IMR-90 (cell line): Measurements from ENCODE around the gene DCDC1. TPM values are rescaled to one million over a fixed set of nuclear protein-coding genes. Genes with fewer than 3 reads are reported as not detected.

ENCODE experiments used
- ATAC-seq: fragments of 200-7000 bp; cut with Tn5 transposase; 2 replicates; pipeline ENCODE4 v1.9.1; 2020; ENCODE audit warnings: low read depth, mild to moderate bottlenecking, moderate library complexity
- BruUV-seq: library from RNA; stranded (reverse); fragments of 400-500 nt; replicated peaks from 2 replicates; lab custom pipeline; 2021; lab: Mats Ljungman, UMichigan
- CTCF ChIA-PET: fragments of 300-600 bp; formaldehyde crosslinking; extraction: SDS; loops from one replicate; lab custom pipeline; 2021; ENCODE audit warnings: antibody characterized with exemption; lab: Yijun Ruan, JAX
- POLR2A ChIA-PET: fragments of 300-600 bp; sonication (Branson Sonifier 250); formaldehyde crosslinking; loops from one replicate; lab custom pipeline; 2022; ENCODE audit warnings: antibody characterized with exemption; ENCODE audit not compliant: unreplicated experiment; lab: Charles Lee
- DNase-seq: peaks from one replicate; pipeline ENCODE4 v3.0.0; 2013
- H2AFZ ChIP-seq: replicated peaks from 2 replicates; pipeline ENCODE3; 2013; ENCODE audit warnings: low read length, mild to moderate bottlenecking; ENCODE audit not compliant: poor library complexity
- H2AK5ac ChIP-seq: 2 replicates; pipeline ENCODE4 v1.6.1; 2013; ENCODE audit warnings: low read depth, low read length, inconsistent platforms
- H2AK9ac ChIP-seq: replicated peaks from 2 replicates; pipeline ENCODE3; 2013; ENCODE audit warnings: mild to moderate bottlenecking, low read depth, low read length, moderate library complexity; ENCODE audit not compliant: poor library complexity
- H2BK120ac ChIP-seq: 2 replicates; pipeline ENCODE4 v1.6.1; 2013; ENCODE audit warnings: low read depth, low read length, inconsistent platforms
- H2BK15ac ChIP-seq: 3 replicates; pipeline ENCODE4 v1.6.1; 2013; ENCODE audit warnings: low read depth, low read length, inconsistent platforms
- H2BK20ac ChIP-seq: 2 replicates; pipeline ENCODE4 v1.6.1; 2013; ENCODE audit warnings: low read depth, mild to moderate bottlenecking, inconsistent platforms, low read length, moderate library complexity
- H2BK5ac ChIP-seq: 2 replicates; pipeline ENCODE4 v1.6.1; 2013; ENCODE audit warnings: mild to moderate bottlenecking, low read depth, low read length, inconsistent platforms; ENCODE audit not compliant: poor library complexity, severe bottlenecking
- H3K14ac ChIP-seq: replicated peaks from 2 replicates; pipeline ENCODE4 v1.6.1; 2013; ENCODE audit warnings: low read depth, low read length, inconsistent platforms
- H3K18ac ChIP-seq: 2 replicates; pipeline ENCODE4 v1.6.1; 2013; ENCODE audit warnings: low read depth, low read length, control low read depth
- H3K23ac ChIP-seq: 2 replicates; pipeline ENCODE4 v1.6.1; 2013; ENCODE audit warnings: low read depth, low read length, inconsistent platforms
- H3K27ac ChIP-seq: 2 replicates; pipeline ENCODE4 v1.5.1; 2013; ENCODE audit warnings: mild to moderate bottlenecking, control low read depth, low read length; ENCODE audit not compliant: insufficient read depth
- H3K27me3 ChIP-seq: 2 replicates; pipeline ENCODE4 v1.6.1; 2013; ENCODE audit warnings: low read length; ENCODE audit not compliant: control insufficient read depth, insufficient read depth
- H3K36me3 ChIP-seq: 2 replicates; pipeline ENCODE4 v1.6.1; 2013; ENCODE audit warnings: low read length, mixed read lengths; ENCODE audit not compliant: control insufficient read depth, insufficient read depth
- H3K4ac ChIP-seq: 2 replicates; pipeline ENCODE4 v1.6.1; 2013; ENCODE audit warnings: low read depth, low read length, inconsistent platforms
- H3K4me1 ChIP-seq: 2 replicates; pipeline ENCODE4 v1.6.1; 2013; ENCODE audit warnings: low read length, mixed read lengths; ENCODE audit not compliant: control insufficient read depth, insufficient read depth
- H3K4me2 ChIP-seq: 2 replicates; pipeline ENCODE4 v1.6.1; 2013; ENCODE audit warnings: low read depth, mild to moderate bottlenecking, control low read depth, low read length, moderate library complexity
- H3K4me3 ChIP-seq: 2 replicates; pipeline ENCODE4 v1.5.1; 2013; ENCODE audit warnings: low read depth, mild to moderate bottlenecking, control low read depth, low read length, moderate library complexity; ENCODE audit not compliant: insufficient read depth
- H3K56ac ChIP-seq: 2 replicates; pipeline ENCODE4 v1.6.1; 2013; ENCODE audit warnings: low read length, inconsistent platforms; ENCODE audit not compliant: insufficient read depth; ENCODE audit errors: extremely low read depth
- H3K79me1 ChIP-seq, 2 experiments: 2 replicates each; pipeline ENCODE4 v1.6.1; 2013; ENCODE audit warnings: low read length in 2 of 2, inconsistent platforms in 1 of 2, low read depth in 1 of 2
- H3K9ac ChIP-seq: 2 replicates; pipeline ENCODE4 v1.6.1; 2013; ENCODE audit warnings: low read depth, low read length, control low read depth
- H3K9me1 ChIP-seq: 2 replicates; pipeline ENCODE4 v1.6.1; 2013; ENCODE audit warnings: low read length, inconsistent platforms; ENCODE audit not compliant: insufficient read depth
- H3K9me3 ChIP-seq: 2 replicates; pipeline ENCODE4 v1.6.1; 2013; ENCODE audit warnings: low read length; ENCODE audit not compliant: control insufficient read depth, insufficient read depth
- H4K20me1 ChIP-seq: 2 replicates; pipeline ENCODE4 v1.6.1; 2013; ENCODE audit warnings: low read length, inconsistent platforms; ENCODE audit not compliant: insufficient read depth
- H4K5ac ChIP-seq: 2 replicates; pipeline ENCODE4 v1.6.1; 2013; ENCODE audit warnings: mild to moderate bottlenecking, low read depth, low read length, control low read depth
- H4K8ac ChIP-seq, 2 experiments: 2 replicates each; pipeline ENCODE4 v1.6.1; 2013; ENCODE audit warnings: low read depth in 2 of 2, low read length in 2 of 2, control low read depth in 1 of 2, inconsistent platforms in 1 of 2
- H4K91ac ChIP-seq: 2 replicates; pipeline ENCODE4 v1.6.1; 2013; ENCODE audit warnings: low read depth, low read length, inconsistent platforms; ENCODE audit not compliant: insufficient read depth
- BHLHE40 ChIP-seq: fragments of 150-350 bp; IDR thresholded peaks from 2 replicates; pipeline ENCODE4 v1.6.1; 2016; ENCODE audit warnings: mild to moderate bottlenecking, low read depth, low read length
- CEBPB ChIP-seq: IDR thresholded peaks from 2 replicates; pipeline ENCODE4 v1.6.1; 2012; ENCODE audit warnings: low read depth, low read length, improper control_type of control experiment
- CHD1 ChIP-seq: IDR thresholded peaks from 2 replicates; pipeline ENCODE4 v1.6.1; 2012; ENCODE audit warnings: low read depth, low read length, improper control_type of control experiment
- FOS ChIP-seq: fragments of 150-350 bp; IDR thresholded peaks from 2 replicates; pipeline ENCODE4 v1.6.1; 2016; ENCODE audit warnings: low read depth, low read length
- MAFK ChIP-seq: IDR thresholded peaks from 2 replicates; pipeline ENCODE4 v1.6.1; 2012; ENCODE audit warnings: low read depth, low read length, improper control_type of control experiment
- MAZ ChIP-seq: IDR thresholded peaks from 2 replicates; pipeline ENCODE4 v1.6.1; 2012; ENCODE audit warnings: low read depth, mild to moderate bottlenecking, low read length, improper control_type of control experiment, moderate library complexity, borderline replicate concordance
- MXI1 ChIP-seq: IDR thresholded peaks from 2 replicates; pipeline ENCODE4 v1.6.1; 2012; ENCODE audit warnings: low read depth, mild to moderate bottlenecking, low read length, moderate library complexity, borderline replicate concordance
- POLR2A ChIP-seq: IDR thresholded peaks from 2 replicates; pipeline ENCODE4 v1.6.1; 2012; ENCODE audit warnings: mild to moderate bottlenecking, low read depth, low read length
- RAD21 ChIP-seq: IDR thresholded peaks from 2 replicates; pipeline ENCODE4 v1.6.1; 2012; ENCODE audit warnings: low read length, improper control_type of control experiment
- RCOR1 ChIP-seq: IDR thresholded peaks from 2 replicates; pipeline ENCODE4 v1.6.1; 2012; ENCODE audit warnings: mild to moderate bottlenecking, low read length, improper control_type of control experiment; ENCODE audit not compliant: insufficient replicate concordance
- RFX5 ChIP-seq: IDR thresholded peaks from 2 replicates; pipeline ENCODE4 v1.8.0; 2012; ENCODE audit warnings: low read depth, mild to moderate bottlenecking, low read length, moderate library complexity
- SMC3 ChIP-seq: fragments of 150-350 bp; IDR thresholded peaks from 2 replicates; pipeline ENCODE4 v1.6.1; 2016; ENCODE audit warnings: low read depth, mild to moderate bottlenecking, antibody characterized with exemption, low read length, moderate library complexity
- dilution Hi-C: fragments of 300-500 bp; cut with HindIII; formaldehyde crosslinking; loops from one replicate; pipeline ENCODE4 v1.14.3; 2018; ENCODE audit warnings: low sequenced_read_pairs; ENCODE audit not compliant: unreplicated experiment
- in situ Hi-C: fragments of 300-500 bp; cut with MboI; formaldehyde crosslinking; loops from 3 replicates; pipeline ENCODE4 v1.14.3; 2019; ENCODE audit warnings: low sequenced_read_pairs, inconsistent platforms, mixed read lengths
- intact Hi-C: fragments of 100-400 bp; cut with micrococcal nuclease; formaldehyde crosslinking; loops from 2 replicates; pipeline ENCODE4 v1.10.0; 2022
- polyA plus RNA-seq, 3 experiments: library from polyadenylated mRNA; depleted of rRNA; stranded (reverse); fragments of >200 nt; gene quantifications; 2 replicates each; pipeline ENCODE4 v1.2.3, GENCODE V29; 2012; ENCODE audit warnings: low replicate concordance in 1 of 3
- total RNA-seq: library from RNA; depleted of rRNA; stranded (reverse); fragments of >200 nt; gene quantifications from 2 replicates; pipeline ENCODE4 v1.2.3, GENCODE V29; 2012

Gene DCDC1
- total and polyA plus RNA-seq, 2 of the 4 experiments (the other 2 are of a cell fraction): not detected

DNA sequence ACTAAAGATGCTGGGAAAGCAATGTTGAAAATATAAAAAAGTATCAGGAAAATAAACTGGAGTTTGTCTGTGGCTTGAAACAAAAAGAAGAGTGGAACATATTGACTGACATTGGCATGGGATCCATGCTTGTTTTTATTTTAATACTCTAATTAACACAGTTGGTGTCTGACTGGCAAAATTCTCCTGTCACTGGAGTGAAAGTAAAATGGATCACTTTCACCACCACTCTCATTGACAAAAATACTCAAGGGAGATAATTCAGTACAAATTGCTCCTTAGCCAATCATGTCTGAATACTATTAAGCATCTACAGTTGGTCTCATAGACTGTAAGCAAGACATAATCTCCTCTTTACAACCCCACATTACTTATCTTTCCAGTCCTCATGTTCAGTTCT lies 101.8 kb downstream of the DCDC1 start:
- Histone ChIP-seq H3K4me3 (no peak overlapping the region), H4K91ac (no peak overlapping the region), H3K56ac (no peak overlapping the region), H2BK120ac (no peak overlapping the region), H3K4me1 (no peaks in the 10 kb centered on the region), H3K27me3 (no peaks in the 10 kb centered on the region), H3K79me1 (no peaks in the 10 kb centered on the region), H3K27ac (no peak overlapping the region), H2AFZ (no peak overlapping the region), H3K18ac (no peak overlapping the region), H4K5ac (no peak overlapping the region), H3K14ac (no peak overlapping the region), H4K20me1 (no peaks in the 10 kb centered on the region), H2AK9ac (no peak overlapping the region), H3K9me3 (no peaks in the 10 kb centered on the region), H3K4ac (no peak overlapping the region), H2AK5ac (no peak overlapping the region), H4K8ac (no peak overlapping the region), H3K4me2 (no peak overlapping the region), H2BK15ac (no peak overlapping the region), H3K9ac (no peak overlapping the region), H3K23ac (no peak overlapping the region), H3K36me3 (no peaks in the 10 kb centered on the region), H2BK5ac (no peak overlapping the region), H3K9me1 (no peaks in the 10 kb centered on the region), H2BK20ac (no peak overlapping the region)
- intact Hi-C loops (no loop called here), dilution Hi-C loops (no loop called here), in situ Hi-C loops (no loop called here)
- no peak for ATAC-seq
- DNase-seq: no peak
- TF ChIP-seq MAZ: no peak
- TF ChIP-seq MAFK: no peak
- no peak for TF ChIP-seq RFX5
- TF ChIP-seq RCOR1: no peak
- no peak for TF ChIP-seq CHD1
- no peak for TF ChIP-seq MXI1
- TF ChIP-seq CEBPB: no peak
- no peak for TF ChIP-seq FOS
- no peak for TF ChIP-seq POLR2A
- no peak for TF ChIP-seq BHLHE40
- no peak for TF ChIP-seq RAD21
- TF ChIP-seq SMC3: no peak
- POLR2A ChIA-PET: no interaction called here
- BruUV-seq: no TSS peak
- CTCF ChIA-PET: no interaction called here
